HG03571 (cell line): ENCODE measurements around the gene LRP5.

Experiments
- ATAC-seq: cut with Tn5 transposase; IDR thresholded peaks from one replicate; pipeline ENCODE4 v1.9.1; 2021; ENCODE audit not compliant: unreplicated experiment

Gene LRP5

DNA sequence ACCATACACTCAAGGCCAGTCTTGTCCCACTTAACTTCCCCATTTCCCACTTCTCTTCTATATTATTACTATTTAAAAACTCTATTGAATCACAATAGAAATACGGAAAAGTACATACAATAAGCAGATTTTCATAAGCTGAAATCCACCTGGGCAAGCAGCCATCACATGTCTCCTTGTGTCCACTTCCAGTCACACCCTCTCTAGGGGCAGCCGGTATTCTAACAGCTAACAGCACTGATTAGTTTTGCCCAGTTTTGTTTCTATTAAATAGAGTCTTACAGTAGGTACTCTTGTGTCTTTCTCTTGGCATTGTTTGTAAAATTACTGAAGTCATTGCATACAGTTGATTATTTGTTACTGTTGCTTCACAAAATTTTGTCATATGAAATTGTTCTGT, 185.9 kb downstream of the LRP5 start:
- ATAC-seq, result no peak
